Measurements from ENCODE around the gene LLGL1. TPM values are rescaled to one million over a fixed set of nuclear protein-coding genes. Genes with fewer than 3 reads are reported as not detected.

Gene LLGL1
- total RNA-seq, 1 donor from 2014 or later = 43.5 TPM

- Histone ChIP-seq H3K27me3 (ENCODE audit: insufficient read depth, low read length) (no peaks in the 10 kb centered on the region), H3K4me1 (ENCODE audit: insufficient read depth, low read length) (peaks cover 46% of the 10 kb centered on the region), H3K4me3 (ENCODE audit: insufficient read depth, low read depth, low read length) (peak overlapping the region; percentile 71), H4K20me1 (ENCODE audit: insufficient read depth, low read length) (peaks cover 60% of the 10 kb centered on the region), H3K36me3 (ENCODE audit: insufficient read depth, low read length) (peaks cover under 1% of the 10 kb centered on the region), H3K4me2 (ENCODE audit: low read length) (peak overlapping the region; percentile 92), H3K27ac (ENCODE audit: low read depth, low read length) (peak overlapping the region; percentile 94), H3K9me3 (ENCODE audit: insufficient read depth, low read depth, low read length) (no peaks in the 10 kb centered on the region), H2AFZ (ENCODE audit: low read depth, low read length) (no peak overlapping the region), H3K79me2 (ENCODE audit: insufficient read depth, low read length) (peaks cover 67% of the 10 kb centered on the region), H3K9ac (ENCODE audit: low read length) (peak overlapping the region; percentile 87)
- H3K27ac Mint-ChIP-seq (ENCODE audit: unreplicated experiment) = peak overlapping the region; percentile 84
- peak overlapping the region; percentile 95 for H3K4me3 Mint-ChIP-seq (ENCODE audit: unreplicated experiment)
- no peak for FAIRE-seq
- no peaks in the 10 kb centered on the region for H3K27me3 Mint-ChIP-seq (ENCODE audit: low read depth, unreplicated experiment)
- TF ChIP-seq EZH2 (IDR thresholded peaks at IDR 0.05; ENCODE audit: insufficient read depth, low read length) (no peak), CTCF (IDR thresholded peaks at IDR 0.05; ENCODE audit: insufficient read depth, low read depth, low read length) (no peak)
- peaks cover 34% of the 10 kb centered on the region for H3K4me1 Mint-ChIP-seq (ENCODE audit: low read depth, unreplicated experiment)
- peak; percentile 45 for DNase-seq (ENCODE audit: low read depth)
- peaks cover 7% of the 10 kb centered on the region for H3K36me3 Mint-ChIP-seq (ENCODE audit: low read depth, unreplicated experiment)
- H3K9me3 Mint-ChIP-seq (ENCODE audit: unreplicated experiment) = no peaks in the 10 kb centered on the region
Observed at GRCh38 chr17:18185391-18185790, 40.0 kb upstream of the LLGL1 start.

- H3K4me2 ChIP-seq (ENCODE audit: low read length) = peak overlapping the region; percentile 92
- no peak for TF ChIP-seq EZH2 (IDR thresholded peaks at IDR 0.05; ENCODE audit: insufficient read depth, low read length)
- no peak for TF ChIP-seq CTCF (IDR thresholded peaks at IDR 0.05; ENCODE audit: insufficient read depth, low read depth, low read length)
- H3K4me1 Mint-ChIP-seq (ENCODE audit: low read depth, unreplicated experiment) = peaks cover 36% of the 10 kb centered on the region
- no peaks in the 10 kb centered on the region for H3K9me3 ChIP-seq (ENCODE audit: insufficient read depth, low read depth, low read length)
- H3K4me1 ChIP-seq (ENCODE audit: insufficient read depth, low read length) = peaks cover 51% of the 10 kb centered on the region
- H3K9ac ChIP-seq (ENCODE audit: low read length) = peak overlapping the region; percentile 87
- H3K27me3 ChIP-seq (ENCODE audit: insufficient read depth, low read length) = no peaks in the 10 kb centered on the region
- H3K27ac Mint-ChIP-seq (ENCODE audit: unreplicated experiment) = peak overlapping the region; percentile 84
- H3K9me3 Mint-ChIP-seq (ENCODE audit: unreplicated experiment) = no peaks in the 10 kb centered on the region
- peaks cover 4% of the 10 kb centered on the region for H3K36me3 ChIP-seq (ENCODE audit: insufficient read depth, low read length)
- no peak overlapping the region for H2AFZ ChIP-seq (ENCODE audit: low read depth, low read length)
- H3K36me3 Mint-ChIP-seq (ENCODE audit: low read depth, unreplicated experiment) = peaks cover 7% of the 10 kb centered on the region
- H3K27me3 Mint-ChIP-seq (ENCODE audit: low read depth, unreplicated experiment) = no peaks in the 10 kb centered on the region
- FAIRE-seq (no peak), DNase-seq (ENCODE audit: low read depth) (peak; percentile 14)
- peak overlapping the region; percentile 71 for H3K4me3 ChIP-seq (ENCODE audit: insufficient read depth, low read depth, low read length)
- H3K79me2 ChIP-seq (ENCODE audit: insufficient read depth, low read length) = peaks cover 73% of the 10 kb centered on the region
- H4K20me1 ChIP-seq (ENCODE audit: insufficient read depth, low read length) = peaks cover 66% of the 10 kb centered on the region
- peak overlapping the region; percentile 94 for H3K27ac ChIP-seq (ENCODE audit: low read depth, low read length)
- H3K4me3 Mint-ChIP-seq (ENCODE audit: unreplicated experiment) = peak overlapping the region; percentile 95
Observed at GRCh38 chr17:18185832-18186626, 39.4 kb upstream of the LLGL1 start.

GRCh38 chr17:18186627-18186982 is 38.8 kb upstream of the LLGL1 start:
- no peak for FAIRE-seq
- Histone ChIP-seq H3K4me2 (ENCODE audit: low read length) (peak overlapping the region; percentile 92), H3K4me3 (ENCODE audit: insufficient read depth, low read depth, low read length) (peak overlapping the region; percentile 71), H3K27me3 (ENCODE audit: insufficient read depth, low read length) (no peaks in the 10 kb centered on the region), H3K9ac (ENCODE audit: low read length) (peak overlapping the region; percentile 87), H2AFZ (ENCODE audit: low read depth, low read length) (no peak overlapping the region), H3K36me3 (ENCODE audit: insufficient read depth, low read length) (peaks cover 4% of the 10 kb centered on the region), H3K4me1 (ENCODE audit: insufficient read depth, low read length) (peaks cover 47% of the 10 kb centered on the region), H3K9me3 (ENCODE audit: insufficient read depth, low read depth, low read length) (no peaks in the 10 kb centered on the region), H3K27ac (ENCODE audit: low read depth, low read length) (peak overlapping the region; percentile 30), H4K20me1 (ENCODE audit: insufficient read depth, low read length) (peaks cover 72% of the 10 kb centered on the region), H3K79me2 (ENCODE audit: insufficient read depth, low read length) (peaks cover 79% of the 10 kb centered on the region)
- H3K27ac Mint-ChIP-seq (ENCODE audit: unreplicated experiment) = peak overlapping the region; percentile 73
- no peak for TF ChIP-seq CTCF (IDR thresholded peaks at IDR 0.05; ENCODE audit: insufficient read depth, low read depth, low read length)
- TF ChIP-seq EZH2 (IDR thresholded peaks at IDR 0.05; ENCODE audit: insufficient read depth, low read length) = no peak
- no peaks in the 10 kb centered on the region for H3K27me3 Mint-ChIP-seq (ENCODE audit: low read depth, unreplicated experiment)
- H3K36me3 Mint-ChIP-seq (ENCODE audit: low read depth, unreplicated experiment) = peaks cover 7% of the 10 kb centered on the region
- peaks cover 42% of the 10 kb centered on the region for H3K4me1 Mint-ChIP-seq (ENCODE audit: low read depth, unreplicated experiment)
- H3K9me3 Mint-ChIP-seq (ENCODE audit: unreplicated experiment) = no peaks in the 10 kb centered on the region
- H3K4me3 Mint-ChIP-seq (ENCODE audit: unreplicated experiment) = peak overlapping the region; percentile 95
- peak; percentile 46 for DNase-seq (ENCODE audit: low read depth)

Measured in astrocyte (in vitro differentiated cells and primary cell).